ENCODE measurements around the gene TTPAL.

Gene TTPAL

DNA sequence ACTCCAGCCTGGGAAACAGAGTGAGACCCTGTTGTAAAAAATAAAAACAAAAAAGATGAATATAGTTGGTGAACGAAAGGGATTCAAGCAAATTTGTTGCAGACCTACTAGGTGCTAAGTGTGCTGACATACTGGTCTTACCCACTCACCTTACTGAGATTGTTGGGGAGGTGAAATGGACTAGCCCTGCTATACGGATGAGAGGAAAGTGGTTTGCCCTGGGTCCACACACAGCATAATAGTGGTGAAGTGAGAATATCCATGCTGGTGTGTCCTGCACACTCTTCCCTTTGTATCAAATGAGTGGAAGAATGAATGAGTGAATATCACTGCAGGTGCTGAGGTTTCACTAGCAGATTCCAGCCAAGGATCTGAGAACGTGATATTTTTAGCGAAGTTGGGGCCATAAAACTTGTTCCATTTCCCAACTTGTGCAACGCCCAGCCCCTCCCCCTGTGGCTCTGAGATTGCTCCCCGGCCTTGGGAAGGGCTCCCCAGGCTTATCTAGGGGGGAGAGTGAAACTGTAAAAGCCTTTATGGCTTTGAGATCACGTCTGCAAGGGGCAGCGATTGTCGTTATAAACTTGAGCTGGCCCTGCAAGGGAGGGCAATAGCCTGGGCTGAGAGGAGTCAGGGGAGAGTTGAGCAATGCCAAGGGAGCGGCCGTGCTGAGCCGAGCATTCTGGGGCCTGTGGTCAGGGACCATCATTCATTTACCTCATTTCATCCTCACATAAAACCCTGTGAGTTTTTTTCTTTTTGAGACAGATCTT, 33.2 kb upstream of the TTPAL start:
- DNase-seq, result no peak

DNA sequence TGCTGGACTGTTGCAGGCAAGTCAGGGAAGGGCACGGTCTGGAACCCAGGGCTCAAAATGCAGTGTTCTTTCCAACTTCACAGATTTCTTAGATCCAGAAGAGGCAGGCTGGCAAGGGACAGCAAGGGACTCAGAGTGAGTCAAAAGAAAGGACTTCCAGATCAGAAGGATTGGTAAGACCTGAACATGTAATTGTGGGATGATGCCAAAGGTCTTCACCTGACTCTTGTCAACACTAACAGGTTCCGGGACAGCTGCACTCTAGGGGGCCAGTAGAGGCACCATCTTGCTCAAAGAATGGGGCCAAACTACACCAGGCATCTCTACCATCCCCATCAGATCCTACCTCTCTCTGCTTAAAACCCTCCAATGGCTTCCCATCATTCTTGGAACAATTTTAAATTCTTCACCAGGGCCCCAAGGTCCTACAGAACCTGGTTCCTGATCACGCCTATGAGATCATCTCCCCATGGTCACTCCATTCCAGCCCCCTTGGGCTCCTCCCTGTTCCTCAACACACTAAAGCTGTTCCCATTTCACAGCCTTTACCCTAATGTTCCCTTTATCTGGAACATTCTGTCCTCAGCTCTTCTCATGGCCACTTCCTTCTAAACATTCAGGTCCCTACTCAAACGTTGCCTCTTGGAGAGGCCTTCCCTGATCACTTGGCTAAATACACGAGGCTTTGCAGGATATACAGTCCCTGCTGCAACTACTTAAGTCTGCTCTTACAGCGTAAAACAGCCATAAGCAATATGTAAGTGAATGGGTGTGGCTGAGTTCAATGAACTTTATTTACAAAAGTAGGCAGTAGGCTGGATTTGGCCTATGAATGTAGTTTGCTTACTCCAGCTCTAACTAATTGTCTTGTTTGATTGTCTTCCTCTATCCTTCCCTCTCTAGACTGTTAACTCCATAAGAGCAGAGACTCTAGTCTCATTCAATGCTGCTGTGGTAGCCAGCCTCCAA, 29.6 kb upstream of the TTPAL start:
- DNase-seq, result no peak

- DNase-seq, result no peak
These were observed 27.8 kb upstream of the TTPAL start for GRCh38 chr20:44447827-44448419.

DNA sequence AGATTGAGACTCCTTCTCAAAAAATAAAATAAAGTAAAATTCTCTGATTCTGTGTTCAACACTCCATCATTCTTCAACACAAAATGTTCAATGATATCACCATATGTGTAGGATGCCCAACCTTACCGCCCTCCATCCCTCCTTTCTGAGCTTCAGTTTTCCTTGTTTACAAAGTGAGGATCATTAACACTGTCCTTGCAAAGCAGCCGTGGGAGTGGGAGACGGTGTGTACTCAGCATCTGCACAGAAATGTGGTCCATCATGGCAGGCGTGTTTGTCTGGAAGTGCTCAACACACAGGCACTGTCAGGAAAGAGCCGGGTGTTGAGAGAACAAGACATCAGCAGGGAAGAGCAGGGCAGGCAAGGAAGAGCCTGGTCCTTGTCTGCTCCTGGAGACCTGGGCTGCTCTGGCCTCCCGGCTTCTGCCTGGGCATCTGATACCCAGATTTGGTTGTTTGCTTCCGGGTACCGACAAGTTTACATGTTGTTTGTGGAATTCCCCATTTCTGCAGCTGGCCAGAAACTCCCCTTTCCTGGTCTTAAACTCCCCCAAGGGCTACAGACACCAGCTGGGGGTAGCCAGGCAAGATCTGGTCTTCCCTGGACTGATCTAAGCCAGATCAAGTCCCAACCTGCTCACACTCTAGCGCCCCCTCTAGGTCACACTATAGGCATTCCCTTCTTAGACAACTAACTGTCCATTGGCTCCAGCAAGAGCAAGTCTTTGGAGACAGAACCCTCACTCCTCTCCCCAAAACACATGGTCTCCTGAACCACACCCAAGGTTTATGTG, 26.7 kb upstream of the TTPAL start:
- peak; percentile 30 for DNase-seq

GRCh38 chr20:44449864-44450263, 25.8 kb upstream of the TTPAL start:
- DNase-seq, result peak; percentile 11

DNA sequence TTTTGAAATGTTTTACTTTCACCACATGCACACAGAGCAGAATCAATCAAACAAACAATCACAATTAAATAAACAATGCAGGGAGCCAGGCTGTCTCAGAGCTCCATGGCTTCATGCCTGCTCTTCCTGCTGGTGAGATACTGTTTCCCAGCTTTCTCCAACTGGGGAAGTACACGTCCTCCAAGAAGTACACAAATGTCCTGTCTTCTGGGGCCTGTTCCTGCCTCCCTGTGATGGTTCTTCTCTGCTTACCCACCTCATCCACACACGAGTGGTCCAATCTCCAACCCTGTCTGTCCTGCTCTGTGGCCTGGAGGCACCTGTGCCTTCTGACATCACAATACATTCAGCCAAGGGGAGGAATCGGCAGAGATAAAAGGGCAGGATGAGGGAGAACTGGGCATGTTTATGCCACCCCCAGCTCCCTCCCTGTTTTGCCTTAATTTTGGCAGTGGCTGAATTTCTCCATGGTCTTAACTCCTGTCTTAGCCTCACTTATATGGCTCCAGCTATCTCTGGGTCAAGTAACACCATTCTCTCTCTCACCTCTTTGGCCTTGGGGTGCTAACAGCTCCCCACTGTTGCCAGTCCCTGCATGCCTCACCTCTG, 25.3 kb upstream of the TTPAL start:
- peak; percentile 36 for DNase-seq

GRCh38 chr20:44450903-44451450, 24.7 kb upstream of the TTPAL start:
- DNase-seq, result peak; percentile 47

GRCh38 chr20:44454306-44454963, 21.2 kb upstream of the TTPAL start:
- DNase-seq, result no peak

- DNase-seq, result no peak
These were observed 20.5 kb upstream of the TTPAL start for GRCh38 chr20:44455126-44455525.

DNA sequence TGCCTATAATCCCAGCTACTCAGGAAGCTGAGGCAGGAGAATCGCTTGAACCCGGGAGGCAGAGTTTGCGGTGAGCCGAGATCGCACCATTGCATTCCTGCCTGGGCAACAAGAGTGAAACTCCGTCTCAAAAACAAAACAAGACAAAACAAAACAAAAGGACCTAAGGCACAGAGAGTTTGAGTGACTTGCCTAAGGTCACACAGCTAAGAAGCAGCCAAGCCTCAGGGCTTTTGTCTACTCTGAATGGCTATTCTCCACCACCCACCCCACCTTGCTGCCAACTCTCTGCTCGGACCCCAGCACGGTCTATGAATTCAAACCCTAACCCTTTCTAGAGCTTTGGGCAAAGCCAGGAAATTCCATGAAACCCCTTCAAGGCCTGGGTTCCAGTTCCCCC, 19.1 kb upstream of the TTPAL start:
- no peak for DNase-seq

GRCh38 chr20:44457016-44457415, 18.7 kb upstream of the TTPAL start:
- peak; percentile 92 for DNase-seq

GRCh38 chr20:44459271-44459670, 16.4 kb upstream of the TTPAL start:
- no peak for DNase-seq

DNA sequence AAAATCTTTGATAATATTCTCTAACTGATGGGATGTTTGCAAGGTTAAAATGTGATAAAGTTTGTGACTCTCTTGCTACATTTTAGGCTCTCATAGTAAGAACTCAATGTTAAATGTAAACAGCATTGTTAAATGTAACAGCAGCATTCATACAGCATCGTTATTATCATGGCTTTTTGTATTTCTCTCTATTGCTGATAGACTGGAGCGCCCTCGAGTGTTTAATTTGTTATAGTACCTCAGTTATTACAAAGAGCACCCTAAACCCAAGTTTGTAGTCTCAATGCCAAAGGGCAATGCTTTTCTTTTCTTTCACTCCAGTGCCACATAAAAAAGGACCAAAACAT, 14.9 kb upstream of the TTPAL start:
- DNase-seq, result peak; percentile 59

GRCh38 chr20:44461142-44461802, 14.4 kb upstream of the TTPAL start:
- DNase-seq, result peak; percentile 46

GRCh38 chr20:44461803-44462174, 13.9 kb upstream of the TTPAL start:
- no peak for DNase-seq

DNA sequence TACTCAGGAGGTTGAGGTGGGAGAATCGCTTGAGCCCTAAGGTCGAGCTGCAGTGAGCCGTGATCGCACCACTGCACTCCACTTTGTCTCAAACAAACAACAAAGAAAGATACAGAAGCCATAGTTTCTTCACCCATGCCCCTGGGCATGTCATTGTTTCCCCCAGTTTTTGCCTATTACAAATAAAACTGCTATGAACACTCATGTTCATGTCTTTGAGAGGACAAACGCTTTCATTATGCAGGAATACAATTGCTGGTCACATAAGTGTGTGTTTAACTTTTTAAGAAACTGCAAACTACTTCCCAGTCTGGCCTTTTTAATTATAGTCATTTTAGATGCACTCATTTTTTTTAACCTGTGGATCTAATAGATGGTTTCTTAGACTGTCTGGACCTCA, 12.2 kb upstream of the TTPAL start:
- no peak for DNase-seq

DNA sequence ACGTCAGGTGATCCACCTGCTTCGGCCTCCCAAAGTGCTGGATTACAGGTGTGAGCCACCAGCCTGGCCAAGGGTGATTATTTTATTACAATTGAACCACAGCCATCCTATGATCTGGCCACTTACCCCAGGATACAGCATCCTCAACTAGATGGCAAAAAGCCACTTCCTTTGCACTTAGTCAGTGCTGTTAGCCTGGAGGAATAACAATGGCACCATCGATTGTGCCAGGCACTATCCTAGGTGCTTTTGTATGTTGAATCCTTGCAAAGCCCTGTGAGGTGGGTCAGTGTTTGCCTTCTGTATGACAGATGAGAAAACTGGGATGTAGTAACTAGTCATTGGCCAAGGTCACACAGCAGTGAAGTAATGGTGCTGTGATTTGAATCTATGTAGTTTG, 11.2 kb upstream of the TTPAL start:
- DNase-seq, result no peak

DNA sequence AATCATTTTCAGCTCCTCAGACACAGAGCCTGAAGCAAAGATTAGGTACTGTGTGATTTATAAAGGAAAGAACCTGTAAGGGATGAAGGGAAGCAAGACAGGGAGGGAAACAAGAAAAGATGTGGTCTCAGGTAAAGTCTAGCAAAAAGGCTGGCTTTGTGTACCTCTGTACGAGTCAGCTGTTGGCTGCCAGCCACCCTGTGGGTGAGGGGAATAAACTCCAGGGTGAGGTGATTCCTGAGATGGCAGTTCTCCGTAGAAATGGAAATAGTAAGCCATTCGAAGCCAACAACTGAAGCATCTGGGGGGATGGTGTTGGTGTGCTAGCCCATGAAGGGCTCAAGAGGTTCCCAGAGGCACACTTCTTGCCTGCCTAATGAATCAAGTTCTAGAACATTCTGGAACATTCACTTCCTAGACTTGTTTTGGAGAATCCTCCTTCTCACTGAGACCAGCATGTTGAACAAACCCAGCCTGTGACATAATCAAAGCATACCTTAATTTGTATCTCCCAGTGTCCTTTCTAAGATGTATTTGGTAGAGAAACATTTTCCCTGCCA, 10.6 kb upstream of the TTPAL start:
- no peak for DNase-seq

DNA sequence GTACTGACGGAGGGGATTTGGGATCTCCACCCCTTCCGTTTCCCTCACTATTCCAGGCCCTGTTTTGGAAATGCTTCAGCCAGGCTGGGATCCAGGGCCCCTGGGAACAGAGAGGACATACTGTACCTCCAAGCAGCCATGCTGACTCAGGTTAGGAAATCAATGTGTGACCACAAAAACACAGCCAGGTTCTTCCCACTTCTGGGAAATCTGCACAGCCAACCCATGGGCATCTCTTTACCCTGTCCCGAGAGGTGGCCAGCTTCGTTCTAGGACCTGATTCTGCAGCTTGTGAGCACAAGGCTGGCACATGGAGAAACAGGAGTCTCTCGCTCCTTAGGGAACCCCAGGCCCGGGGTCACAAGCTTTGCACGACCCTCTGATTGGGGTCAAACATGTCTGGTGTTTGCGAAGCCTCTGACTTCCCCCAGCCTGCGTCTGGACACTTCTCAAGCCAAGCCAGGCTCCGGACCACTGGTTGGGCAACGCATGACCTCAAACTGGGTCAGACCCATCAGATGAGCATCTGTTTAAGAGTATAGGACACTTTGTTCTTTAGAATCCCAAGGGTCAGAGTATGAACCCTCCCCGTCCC, 8.3 kb upstream of the TTPAL start:
- DNase-seq, result no peak
